ENCODE data around the gene PPAT.
A peak's percentile ranks its signal among the peaks of the same experiment; 100 is the strongest.
"Not testable (repeated sequence)": the region's sequence is repeated elsewhere in the genome, so short reads cannot be mapped to it uniquely, and the experiment has no call there.

The PPAT gene

GRCh38 chr4:56449475-56449874 lies 14.1 kb upstream of the PPAT start:
- H3K4me1 Mint-ChIP-seq = peaks cover 10% of the 10 kb centered on the region
- H3K9me3 Mint-ChIP-seq, H3K4me3 Mint-ChIP-seq, H3K27me3 Mint-ChIP-seq: not testable (repeated sequence)
- peak overlapping the region; percentile 12 for H3K27ac Mint-ChIP-seq
- H3K36me3 Mint-ChIP-seq = peaks cover 27% of the 10 kb centered on the region

GRCh38 chr4:56448301-56448700 lies 12.9 kb upstream of the PPAT start:
- H3K36me3 Mint-ChIP-seq = peaks cover 28% of the 10 kb centered on the region

GRCh38 chr4:56445699-56446098 lies 10.3 kb upstream of the PPAT start:
- Mint-ChIP-seq H3K9me3 (no peaks in the 10 kb centered on the region), H3K4me3 (no peak overlapping the region), H3K36me3 (peaks cover 29% of the 10 kb centered on the region), H3K27me3 (no peaks in the 10 kb centered on the region), H3K27ac (no peak overlapping the region), H3K4me1 (peaks cover 33% of the 10 kb centered on the region)

More at GRCh38 chr4:56448301-56448700, 12.9 kb upstream of the PPAT start:
- no peaks in the 10 kb centered on the region for H3K9me3 Mint-ChIP-seq
- H3K4me3 Mint-ChIP-seq = no peak overlapping the region
- H3K27ac Mint-ChIP-seq = no peak overlapping the region
- peaks cover 20% of the 10 kb centered on the region for H3K4me1 Mint-ChIP-seq
- H3K27me3 Mint-ChIP-seq = no peaks in the 10 kb centered on the region

- no peaks in the 10 kb centered on the region for H3K9me3 Mint-ChIP-seq
- no peak overlapping the region for H3K4me3 Mint-ChIP-seq
- peak overlapping the region; percentile 55 for H3K27ac Mint-ChIP-seq
- H3K36me3 Mint-ChIP-seq = peaks cover 25% of the 10 kb centered on the region
- H3K4me1 Mint-ChIP-seq = peaks cover 41% of the 10 kb centered on the region
- H3K27me3 Mint-ChIP-seq = no peaks in the 10 kb centered on the region
Measured at GRCh38 chr4:56444719-56445118, 9.3 kb upstream of the PPAT start.

- Mint-ChIP-seq H3K9me3 (no peaks in the 10 kb centered on the region), H3K27me3 (no peaks in the 10 kb centered on the region), H3K27ac (no peak overlapping the region), H3K4me3 (no peak overlapping the region), H3K4me1 (peaks cover 56% of the 10 kb centered on the region), H3K36me3 (peaks cover 28% of the 10 kb centered on the region)
Measured at GRCh38 chr4:56440983-56441382, 5.6 kb upstream of the PPAT start.

GRCh38 chr4:56438766-56439165 lies 3.4 kb upstream of the PPAT start:
- H3K27ac Mint-ChIP-seq = no peak overlapping the region
- peaks cover 54% of the 10 kb centered on the region for H3K4me1 Mint-ChIP-seq
- H3K27me3 Mint-ChIP-seq = no peaks in the 10 kb centered on the region
- H3K9me3 Mint-ChIP-seq = no peaks in the 10 kb centered on the region
- peak overlapping the region; percentile 65 for H3K4me3 Mint-ChIP-seq
- peaks cover 23% of the 10 kb centered on the region for H3K36me3 Mint-ChIP-seq

GRCh38 chr4:56434599-56435139 lies 746 bp downstream of the PPAT start:
- no peaks in the 10 kb centered on the region for H3K27me3 Mint-ChIP-seq
- H3K36me3 Mint-ChIP-seq = peaks cover 13% of the 10 kb centered on the region
- H3K9me3 Mint-ChIP-seq = no peaks in the 10 kb centered on the region
- peak overlapping the region; percentile 95 for H3K27ac Mint-ChIP-seq
- H3K4me3 Mint-ChIP-seq = peak overlapping the region; percentile 95
- H3K4me1 Mint-ChIP-seq = peaks cover 53% of the 10 kb centered on the region

GRCh38 chr4:56433280-56433679 lies 2.1 kb downstream of the PPAT start:
- Mint-ChIP-seq H3K27me3 (no peaks in the 10 kb centered on the region), H3K36me3 (peaks cover 8% of the 10 kb centered on the region), H3K9me3 (no peaks in the 10 kb centered on the region), H3K27ac (no peak overlapping the region), H3K4me3 (peak overlapping the region; percentile 95), H3K4me1 (peaks cover 54% of the 10 kb centered on the region)

- Mint-ChIP-seq H3K27me3 (no peaks in the 10 kb centered on the region), H3K4me3 (no peak overlapping the region), H3K4me1 (peaks cover 57% of the 10 kb centered on the region), H3K9me3 (no peaks in the 10 kb centered on the region), H3K27ac (no peak overlapping the region), H3K36me3 (peaks cover 3% of the 10 kb centered on the region)
Measured at GRCh38 chr4:56430203-56430602, 5.2 kb downstream of the PPAT start.

GRCh38 chr4:56427179-56427578 lies 8.2 kb downstream of the PPAT start:
- Mint-ChIP-seq H3K9me3 (no peaks in the 10 kb centered on the region), H3K36me3 (peaks cover 5% of the 10 kb centered on the region), H3K4me3 (no peak overlapping the region), H3K27ac (no peak overlapping the region), H3K4me1 (peaks cover 46% of the 10 kb centered on the region), H3K27me3 (no peaks in the 10 kb centered on the region)

- no peak overlapping the region for H3K27ac Mint-ChIP-seq
- no peaks in the 10 kb centered on the region for H3K9me3 Mint-ChIP-seq
- no peaks in the 10 kb centered on the region for H3K27me3 Mint-ChIP-seq
- H3K4me3 Mint-ChIP-seq = no peak overlapping the region
- H3K4me1 Mint-ChIP-seq = peaks cover 37% of the 10 kb centered on the region
- peaks cover 5% of the 10 kb centered on the region for H3K36me3 Mint-ChIP-seq
Measured at GRCh38 chr4:56426273-56426672, 9.1 kb downstream of the PPAT start.

- no peaks in the 10 kb centered on the region for H3K9me3 Mint-ChIP-seq
- no peak overlapping the region for H3K27ac Mint-ChIP-seq
- H3K4me1 Mint-ChIP-seq = peaks cover 31% of the 10 kb centered on the region
- H3K36me3 Mint-ChIP-seq = peaks cover 5% of the 10 kb centered on the region
- H3K27me3 Mint-ChIP-seq = no peaks in the 10 kb centered on the region
- no peak overlapping the region for H3K4me3 Mint-ChIP-seq
Measured at GRCh38 chr4:56425518-56425917, 9.9 kb downstream of the PPAT start.

GRCh38 chr4:56424697-56425514 lies 10.5 kb downstream of the PPAT start:
- no peaks in the 10 kb centered on the region for H3K27me3 Mint-ChIP-seq
- H3K9me3 Mint-ChIP-seq = no peaks in the 10 kb centered on the region
- H3K36me3 Mint-ChIP-seq = peaks cover 5% of the 10 kb centered on the region
- H3K4me1 Mint-ChIP-seq = peaks cover 28% of the 10 kb centered on the region
- no peak overlapping the region for H3K27ac Mint-ChIP-seq
- H3K4me3 Mint-ChIP-seq = no peak overlapping the region

GRCh38 chr4:56424176-56424575 lies 11.2 kb downstream of the PPAT start:
- no peaks in the 10 kb centered on the region for H3K9me3 Mint-ChIP-seq
- H3K27me3 Mint-ChIP-seq = no peaks in the 10 kb centered on the region
- peaks cover 5% of the 10 kb centered on the region for H3K36me3 Mint-ChIP-seq
- H3K4me3 Mint-ChIP-seq = no peak overlapping the region
- H3K4me1 Mint-ChIP-seq = peaks cover 26% of the 10 kb centered on the region
- no peak overlapping the region for H3K27ac Mint-ChIP-seq

- Mint-ChIP-seq H3K4me1 (peaks cover 8% of the 10 kb centered on the region), H3K27ac (no peak overlapping the region), H3K4me3 (no peak overlapping the region), H3K36me3 (peaks cover 2% of the 10 kb centered on the region), H3K27me3 (no peaks in the 10 kb centered on the region), H3K9me3 (no peaks in the 10 kb centered on the region)
Measured at GRCh38 chr4:56417396-56417795, 18.0 kb downstream of the PPAT start.

- no peaks in the 10 kb centered on the region for H3K27me3 Mint-ChIP-seq
- no peaks in the 10 kb centered on the region for H3K9me3 Mint-ChIP-seq
- no peak overlapping the region for H3K27ac Mint-ChIP-seq
- H3K4me3 Mint-ChIP-seq = no peak overlapping the region
- H3K4me1 Mint-ChIP-seq = peaks cover 19% of the 10 kb centered on the region
- peaks cover 4% of the 10 kb centered on the region for H3K36me3 Mint-ChIP-seq
Measured at GRCh38 chr4:56416349-56416748, 19.1 kb downstream of the PPAT start.
